Measurements from ENCODE around the gene LIN9.
A peak's percentile ranks its signal among the peaks of the same experiment; 100 is the strongest.

LIN9 gene

DNA sequence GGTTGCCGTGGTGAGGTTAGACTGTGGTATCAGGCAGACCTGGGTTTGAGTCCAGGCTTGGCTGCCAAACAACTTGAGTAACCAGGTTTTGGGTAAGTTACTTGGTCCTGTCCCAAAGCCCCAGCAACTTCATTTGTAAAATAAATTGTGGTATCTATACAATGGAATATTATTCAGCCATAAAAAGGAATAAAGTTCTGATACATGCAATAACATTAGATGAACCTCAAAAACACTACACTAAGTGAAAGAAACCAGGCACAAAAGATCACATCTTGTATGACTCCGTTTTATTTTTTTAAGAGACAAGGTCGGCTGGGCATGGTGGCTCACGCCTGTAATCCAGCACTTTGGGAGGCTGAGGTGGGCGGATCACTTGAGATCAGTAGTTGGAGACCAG lies 101.9 kb downstream of the LIN9 start:
- no peaks in the 10 kb centered on the region for H3K9me3 ChIP-seq (replicated peaks in 1 of 2; ENCODE audit: control insufficient read depth in 2 of 2, insufficient read depth in 1 of 2, low read depth in 1 of 2, low read length in 2 of 2)
- no peaks in the 10 kb centered on the region for H3K79me1 ChIP-seq (ENCODE audit: low read depth, low read length)
- no peak overlapping the region for H3K27ac ChIP-seq (replicated peaks; ENCODE audit: low read length)
- no peak for DNase-seq (ENCODE audit: low spot score)
- no peak overlapping the region for H2BK12ac ChIP-seq (ENCODE audit: low read length)
- no peak overlapping the region for H3K18ac ChIP-seq (ENCODE audit: low read length)
- H2AFZ ChIP-seq (ENCODE audit: low read length): no peak overlapping the region
- H3K23ac ChIP-seq (ENCODE audit: low read depth, low read length, poor library complexity): no peak overlapping the region
- no peak overlapping the region for H2BK15ac ChIP-seq (ENCODE audit: low read length)
- H4K91ac ChIP-seq (ENCODE audit: low read depth, low read length, poor library complexity): no peak overlapping the region
- H3K4me3 ChIP-seq (ENCODE audit: low read length in 2 of 2): no peak overlapping the region
- peaks cover 0 to 19% (median 0%) of the 10 kb centered on the region in 3 experiments for H3K27me3 ChIP-seq (ENCODE audit: control insufficient read depth in 3 of 3, insufficient read depth in 3 of 3, low read depth in 1 of 3, low read length in 3 of 3)
- no CpG with 5 or more reads among the region's 5 CpGs for WGBS, 2 donors (ENCODE audit: extremely low coverage in 2 of 2, insufficient read length in 2 of 2, insufficient replicate concordance in 1 of 2)
- H2BK120ac ChIP-seq (ENCODE audit: low read depth, low read length): no peak overlapping the region
- H3K4ac ChIP-seq (ENCODE audit: low read length): no peak overlapping the region
- H2BK5ac ChIP-seq (ENCODE audit: low read length): no peak overlapping the region
- no peak overlapping the region for H3K9ac ChIP-seq (ENCODE audit: low read depth, low read length, poor library complexity)
- H3K14ac ChIP-seq (ENCODE audit: low read length): no peak overlapping the region
- no peak overlapping the region for H3K4me2 ChIP-seq (ENCODE audit: insufficient read depth, low read length, poor library complexity, severe bottlenecking)
- H2AK5ac ChIP-seq (ENCODE audit: low read depth, low read length): no peak overlapping the region
- no peaks in the 10 kb centered on the region for H3K36me3 ChIP-seq (replicated peaks in 1 of 2; ENCODE audit: control insufficient read depth in 2 of 2, insufficient read depth in 2 of 2, low read length in 2 of 2)
- H3K4me1 ChIP-seq (ENCODE audit: control insufficient read depth in 2 of 2, insufficient read depth in 1 of 2, low read depth in 1 of 2, low read length in 2 of 2): peaks cover 0 to 5% of the 10 kb centered on the region in 2 donors
- no peak overlapping the region for H4K8ac ChIP-seq (ENCODE audit: low read depth, low read length)

DNA sequence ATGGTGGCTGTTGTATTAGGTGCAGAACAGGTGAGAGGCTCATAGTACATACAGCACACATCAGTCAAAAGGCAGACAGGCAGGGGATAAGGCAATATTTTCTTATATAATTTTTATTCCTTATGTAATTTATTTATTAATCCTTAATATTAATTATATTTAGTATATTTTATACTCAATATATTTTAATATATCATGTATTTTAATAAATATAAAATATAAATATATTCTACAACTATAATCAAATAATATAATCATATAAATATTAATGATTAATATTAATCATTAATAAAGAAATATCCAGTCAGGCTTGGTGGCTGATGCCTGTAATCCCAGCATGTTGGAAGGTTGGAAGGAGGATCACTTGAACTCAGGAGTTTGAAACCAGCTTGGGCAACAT lies 104.8 kb downstream of the LIN9 start:
- H3K4me1 ChIP-seq (ENCODE audit: control insufficient read depth in 2 of 2, insufficient read depth in 1 of 2, low read depth in 1 of 2, low read length in 2 of 2): no peaks in the 10 kb centered on the region
- H3K4ac ChIP-seq (ENCODE audit: low read length): no peak overlapping the region
- H3K79me1 ChIP-seq (ENCODE audit: low read depth, low read length): no peaks in the 10 kb centered on the region
- H3K4me3 ChIP-seq (ENCODE audit: low read length in 2 of 2): no peak overlapping the region
- H4K91ac ChIP-seq (ENCODE audit: low read depth, low read length, poor library complexity): no peak overlapping the region
- no peaks in the 10 kb centered on the region for H3K36me3 ChIP-seq (replicated peaks in 1 of 2; ENCODE audit: control insufficient read depth in 2 of 2, insufficient read depth in 2 of 2, low read length in 2 of 2)
- peaks cover 0 to 7% (median 0%) of the 10 kb centered on the region in 3 experiments for H3K27me3 ChIP-seq (ENCODE audit: control insufficient read depth in 3 of 3, insufficient read depth in 3 of 3, low read depth in 1 of 3, low read length in 3 of 3)
- no peak overlapping the region for H3K23ac ChIP-seq (ENCODE audit: low read depth, low read length, poor library complexity)
- H4K8ac ChIP-seq (ENCODE audit: low read depth, low read length): no peak overlapping the region
- no peak overlapping the region for H3K18ac ChIP-seq (ENCODE audit: low read length)
- H2AK5ac ChIP-seq (ENCODE audit: low read depth, low read length): no peak overlapping the region
- no peak overlapping the region for H3K14ac ChIP-seq (ENCODE audit: low read length)
- H2BK5ac ChIP-seq (ENCODE audit: low read length): no peak overlapping the region
- DNase-seq (ENCODE audit: low spot score): no peak
- H3K4me2 ChIP-seq (ENCODE audit: insufficient read depth, low read length, poor library complexity, severe bottlenecking): no peak overlapping the region
- no peak overlapping the region for H2AFZ ChIP-seq (ENCODE audit: low read length)
- no peak overlapping the region for H3K9ac ChIP-seq (ENCODE audit: low read depth, low read length, poor library complexity)
- no peak overlapping the region for H3K27ac ChIP-seq (replicated peaks; ENCODE audit: low read length)
- no peak overlapping the region for H2BK12ac ChIP-seq (ENCODE audit: low read length)
- H2BK120ac ChIP-seq (ENCODE audit: low read depth, low read length): no peak overlapping the region
- no peak overlapping the region for H2BK15ac ChIP-seq (ENCODE audit: low read length)
- no peaks in the 10 kb centered on the region for H3K9me3 ChIP-seq (replicated peaks in 1 of 2; ENCODE audit: control insufficient read depth in 2 of 2, insufficient read depth in 1 of 2, low read depth in 1 of 2, low read length in 2 of 2)

DNA sequence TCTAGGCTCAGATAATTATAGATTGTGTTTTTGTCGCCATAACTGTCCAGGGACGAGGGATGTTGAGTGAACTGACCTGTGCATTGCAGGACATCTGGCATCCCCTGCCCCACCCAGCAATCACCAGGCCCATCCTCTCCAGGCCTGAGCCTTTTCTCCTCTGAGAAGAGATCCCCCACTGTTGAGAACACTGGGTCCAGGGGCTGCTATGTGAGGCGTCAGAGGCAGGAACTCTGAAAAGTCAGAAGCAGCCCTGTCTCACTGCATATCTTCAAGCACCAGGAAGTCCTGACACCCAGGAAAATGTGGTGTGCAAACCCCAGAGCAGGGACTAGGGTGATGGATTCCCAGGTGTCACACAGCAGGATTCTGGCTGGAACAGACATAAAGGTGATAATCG lies 105.3 kb downstream of the LIN9 start:
- Histone ChIP-seq H3K9me3 (replicated peaks in 1 of 2; ENCODE audit: control insufficient read depth in 2 of 2, insufficient read depth in 1 of 2, low read depth in 1 of 2, low read length in 2 of 2) (no peaks in the 10 kb centered on the region), H3K4me2 (ENCODE audit: insufficient read depth, low read length, poor library complexity, severe bottlenecking) (no peak overlapping the region), H3K79me1 (ENCODE audit: low read depth, low read length) (no peaks in the 10 kb centered on the region), H3K14ac (ENCODE audit: low read length) (no peak overlapping the region), H3K23ac (ENCODE audit: low read depth, low read length, poor library complexity) (no peak overlapping the region), H2BK12ac (ENCODE audit: low read length) (no peak overlapping the region), H4K91ac (ENCODE audit: low read depth, low read length, poor library complexity) (no peak overlapping the region), H2BK15ac (ENCODE audit: low read length) (no peak overlapping the region), H2AFZ (ENCODE audit: low read length) (no peak overlapping the region), H3K4ac (ENCODE audit: low read length) (no peak overlapping the region), H3K27me3 (ENCODE audit: control insufficient read depth in 3 of 3, insufficient read depth in 3 of 3, low read depth in 1 of 3, low read length in 3 of 3) (peaks cover 0 to 3% (median 0%) of the 10 kb centered on the region in 3 experiments), H4K8ac (ENCODE audit: low read depth, low read length) (no peak overlapping the region), H3K36me3 (replicated peaks in 1 of 2; ENCODE audit: control insufficient read depth in 2 of 2, insufficient read depth in 2 of 2, low read length in 2 of 2) (no peaks in the 10 kb centered on the region), H3K4me1 (ENCODE audit: control insufficient read depth in 2 of 2, insufficient read depth in 1 of 2, low read depth in 1 of 2, low read length in 2 of 2) (no peaks in the 10 kb centered on the region), H3K9ac (ENCODE audit: low read depth, low read length, poor library complexity) (peak overlapping the region; percentile 45), H3K18ac (ENCODE audit: low read length) (no peak overlapping the region), H2BK5ac (ENCODE audit: low read length) (no peak overlapping the region), H2BK120ac (ENCODE audit: low read depth, low read length) (no peak overlapping the region), H3K4me3 (ENCODE audit: low read length in 2 of 2) (no peak overlapping the region), H2AK5ac (ENCODE audit: low read depth, low read length) (no peak overlapping the region), H3K27ac (replicated peaks; ENCODE audit: low read length) (no peak overlapping the region)
- DNase-seq (ENCODE audit: low spot score): no peak
- no CpG with 5 or more reads among the region's 4 CpGs for WGBS, 2 donors (ENCODE audit: extremely low coverage in 2 of 2, insufficient read length in 2 of 2, insufficient replicate concordance in 1 of 2)

DNA sequence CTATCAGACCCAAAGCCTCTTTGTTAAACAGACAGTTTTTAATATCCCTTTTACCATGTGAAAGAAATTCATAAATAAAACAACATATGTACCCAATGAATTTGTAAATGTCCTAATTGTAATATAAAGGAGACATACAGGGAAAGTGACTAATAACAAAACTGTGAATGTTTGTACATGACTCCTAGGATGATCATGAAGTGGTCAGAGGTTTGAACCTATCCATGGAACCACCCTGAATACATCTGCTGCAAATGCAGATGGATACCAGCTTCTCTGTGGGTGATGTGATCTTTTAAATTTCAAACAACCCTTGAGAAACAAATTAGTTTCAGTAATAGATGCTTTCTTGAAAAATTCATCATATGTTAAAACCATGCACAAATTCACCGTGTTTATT lies 105.7 kb downstream of the LIN9 start:
- Histone ChIP-seq H3K9ac (ENCODE audit: low read depth, low read length, poor library complexity) (no peak overlapping the region), H3K23ac (ENCODE audit: low read depth, low read length, poor library complexity) (no peak overlapping the region), H2BK12ac (ENCODE audit: low read length) (no peak overlapping the region), H3K4me3 (ENCODE audit: low read length in 2 of 2) (no peak overlapping the region), H3K9me3 (replicated peaks in 1 of 2; ENCODE audit: control insufficient read depth in 2 of 2, insufficient read depth in 1 of 2, low read depth in 1 of 2, low read length in 2 of 2) (no peaks in the 10 kb centered on the region), H4K8ac (ENCODE audit: low read depth, low read length) (no peak overlapping the region), H3K14ac (ENCODE audit: low read length) (no peak overlapping the region), H3K36me3 (replicated peaks in 1 of 2; ENCODE audit: control insufficient read depth in 2 of 2, insufficient read depth in 2 of 2, low read length in 2 of 2) (no peaks in the 10 kb centered on the region), H3K4ac (ENCODE audit: low read length) (no peak overlapping the region), H2BK120ac (ENCODE audit: low read depth, low read length) (no peak overlapping the region), H4K91ac (ENCODE audit: low read depth, low read length, poor library complexity) (no peak overlapping the region), H2BK5ac (ENCODE audit: low read length) (no peak overlapping the region), H3K18ac (ENCODE audit: low read length) (no peak overlapping the region), H3K4me2 (ENCODE audit: insufficient read depth, low read length, poor library complexity, severe bottlenecking) (no peak overlapping the region), H2BK15ac (ENCODE audit: low read length) (no peak overlapping the region), H2AK5ac (ENCODE audit: low read depth, low read length) (no peak overlapping the region), H2AFZ (ENCODE audit: low read length) (no peak overlapping the region), H3K4me1 (ENCODE audit: control insufficient read depth in 2 of 2, insufficient read depth in 1 of 2, low read depth in 1 of 2, low read length in 2 of 2) (no peaks in the 10 kb centered on the region), H3K27me3 (ENCODE audit: control insufficient read depth in 3 of 3, insufficient read depth in 3 of 3, low read depth in 1 of 3, low read length in 3 of 3) (no peaks in the 10 kb centered on the region), H3K79me1 (ENCODE audit: low read depth, low read length) (no peaks in the 10 kb centered on the region), H3K27ac (replicated peaks; ENCODE audit: low read length) (no peak overlapping the region)
- no CpG with 5 or more reads among the region's 1 CpG for WGBS, 2 donors (ENCODE audit: extremely low coverage in 2 of 2, insufficient read length in 2 of 2, insufficient replicate concordance in 1 of 2)
- no peak for DNase-seq (ENCODE audit: low spot score)
